A549 (cell line): ENCODE measurements around the gene FNDC10. TPM values are rescaled to one million over a fixed set of nuclear protein-coding genes. Genes with fewer than 3 reads are reported as not detected.

Experiments
- ATAC-seq, 2 experiments: fragments of 200-7000 bp in 1 of 2; fragments of >200 bp in 1 of 2; cut with Nextera tagmentation in 1 of 2; cut with Tn5 transposase in 1 of 2; 3 replicates each; pipeline versions ENCODE4 v1.8.0 to v1.9.1; 2018 to 2020; ENCODE audit warnings: mild to moderate bottlenecking in 1 of 2, moderate library complexity in 1 of 2
- CTCF ChIA-PET: fragments of 300-600 bp; sonication (Branson Sonifier 250); formaldehyde crosslinking; extraction: SDS; loops from one replicate; lab custom pipeline; 2021; ENCODE audit warnings: antibody characterized with exemption, inconsistent platforms; lab: Yijun Ruan, JAX
- POLR2A ChIA-PET: fragments of 350-600 bp; formaldehyde crosslinking; extraction: SDS; loops from one replicate; lab custom pipeline; 2021; ENCODE audit warnings: antibody characterized with exemption, inconsistent platforms; lab: Yijun Ruan, JAX
- DNase-seq, 2 experiments: peaks; one replicate each; pipeline versions ENCODE4 v3.0.0 to v3.0.0-alpha.2; 2011 to 2016; ENCODE audit warnings: low read depth in 1 of 2, low spot score in 1 of 2
- FAIRE-seq: peaks from 2 replicates; lab custom pipeline; 2011; peaks lifted over from hg19 to GRCh38; lab: Jason Lieb, UNC
- H3K27ac ChIP-seq, 2 experiments: fragments of >200 bp; sonication (Bioruptor Twin); formaldehyde crosslinking; 3 replicates each; pipeline ENCODE4 v1.5.1; 2016 to 2017
- H3K4me1 ChIP-seq: fragments of >200 bp; sonication (Bioruptor Twin); formaldehyde crosslinking; 3 replicates; pipeline ENCODE4 v1.6.1; 2016
- H3K4me2 ChIP-seq: fragments of >200 bp; sonication (Bioruptor Twin); formaldehyde crosslinking; 3 replicates; pipeline ENCODE4 v1.6.1; 2016
- H3K4me3 ChIP-seq: fragments of >200 bp; sonication (Bioruptor Twin); formaldehyde crosslinking; 3 replicates; pipeline ENCODE4 v1.5.1; 2016
- H3K9me3 ChIP-seq: fragments of >200 bp; sonication (Bioruptor Twin); formaldehyde crosslinking; 3 replicates; pipeline ENCODE4 v1.6.1; 2016
- BCL3 ChIP-seq: fragments of >200 bp; sonication (Bioruptor Twin); formaldehyde crosslinking; IDR thresholded peaks from 3 replicates; pipeline ENCODE4 v1.6.1; 2016
- CHD2 ChIP-seq: fragments of 150-350 bp; IDR thresholded peaks from 2 replicates; pipeline ENCODE4 v1.6.1; 2014; ENCODE audit warnings: low read length; ENCODE audit not compliant: partially characterized antibody
- CHD4 ChIP-seq: fragments of 200-600 bp; sonication (generic); IDR thresholded peaks from 2 replicates; pipeline ENCODE4 v1.6.1; 2016; ENCODE audit warnings: antibody characterized with exemption, mild to moderate bottlenecking, borderline replicate concordance
- EHF ChIP-seq: fragments of 250-450 bp; sonication (Bioruptor Pico); IDR thresholded peaks from 2 replicates; pipeline ENCODE4 v1.5.0; 2020; ENCODE audit warnings: mild to moderate bottlenecking
- ESRRA ChIP-seq: fragments of 150-350 bp; IDR thresholded peaks from 2 replicates; pipeline ENCODE4 v1.6.1; 2014; ENCODE audit warnings: mild to moderate bottlenecking, low read length, borderline replicate concordance
- FOSB ChIP-seq: fragments of 250-450 bp; sonication (Bioruptor Pico); IDR thresholded peaks from 2 replicates; pipeline ENCODE4 v1.5.0; 2020; ENCODE audit warnings: mild to moderate bottlenecking, moderate library complexity
- FOXS1 ChIP-seq: fragments of 250-450 bp; sonication (Bioruptor Pico); IDR thresholded peaks from 2 replicates; pipeline ENCODE4 v1.5.0; 2020; ENCODE audit warnings: mild to moderate bottlenecking, moderate library complexity
- HEYL ChIP-seq: fragments of 250-450 bp; sonication (Bioruptor Pico); IDR thresholded peaks from 2 replicates; pipeline ENCODE4 v1.8.0; 2021; ENCODE audit warnings: mild to moderate bottlenecking, moderate library complexity
- HOXA7 ChIP-seq: fragments of 250-450 bp; sonication (Bioruptor Pico); IDR thresholded peaks from 2 replicates; pipeline ENCODE4 v1.5.0; 2020; ENCODE audit warnings: mild to moderate bottlenecking, moderate library complexity
- PBX3 ChIP-seq: IDR thresholded peaks from 2 replicates; pipeline ENCODE4 v1.6.1; 2012
- POLR2AphosphoS2 ChIP-seq: conservative IDR thresholded peaks from 2 replicates; pipeline ENCODE4 v1.6.1; 2012; ENCODE audit warnings: low read length, improper control_type of control experiment, inconsistent platforms
- RCOR1 ChIP-seq: fragments of 150-350 bp; IDR thresholded peaks from 2 replicates; pipeline ENCODE4 v1.6.1; 2014; ENCODE audit warnings: antibody characterized with exemption, low read length, low read depth
- RNF2 ChIP-seq: fragments of 200-600 bp; sonication (generic); IDR thresholded peaks from 2 replicates; pipeline ENCODE4 v1.6.1; 2016; ENCODE audit warnings: low read depth, mild to moderate bottlenecking, antibody characterized with exemption, moderate library complexity, borderline replicate concordance
- SREBF2 ChIP-seq: fragments of 450-650 bp; IDR thresholded peaks from 2 replicates; pipeline ENCODE4 v1.6.1; 2014; ENCODE audit warnings: mild to moderate bottlenecking, moderate library complexity
- TFCP2L1 ChIP-seq: fragments of 250-450 bp; sonication (Bioruptor Pico); IDR thresholded peaks from 2 replicates; pipeline ENCODE4 v1.5.0; 2021; ENCODE audit warnings: mild to moderate bottlenecking
- WGBS: methylation state at CpG from one replicate; pipeline ENCODE4 v1.1.6; 2017; ENCODE audit errors: missing lambda C conversion rate; 5-methylcytosine and 5-hydroxymethylcytosine counted together
- polyA plus RNA-seq, 4 experiments: library from polyadenylated mRNA; depleted of rRNA in 3 of 4; stranded (reverse); fragments of >200 nt; fragmentation: RNase III in 1 of 4; extraction: RNeasy Plus Mini Kit Qiagen cat#74134 plus additional on column Dnase treatment in 1 of 4; gene quantifications; 2 replicates in 3 of 4; 3 replicates in 1 of 4; pipeline ENCODE4 v1.2.3, GENCODE V29; 2011 to 2017

The FNDC10 gene
- polyA plus RNA-seq, 2 of the 4 experiments (the other 2 are of a cell fraction), result 0.56 to 4.0 TPM

- ATAC-seq, result no peak
- ChIA-PET CTCF (no interaction called here), POLR2A (no interaction called here)
- no peaks in the 10 kb centered on the region for H3K9me3 ChIP-seq
- DNase-seq, result no peak
- no peak for TF ChIP-seq POLR2AphosphoS2
- no peak for TF ChIP-seq FOSB (CRISPR knock-in tag)
- no peak for TF ChIP-seq RNF2
- no peak for TF ChIP-seq ESRRA
- no peak for TF ChIP-seq HOXA7
- TF ChIP-seq RCOR1, result no peak
- no peak for TF ChIP-seq SREBF2
- TF ChIP-seq BCL3, result no peak
- no peak overlapping the region for H3K27ac ChIP-seq
- H3K4me3 ChIP-seq, result no peak overlapping the region
- no peak overlapping the region for H3K4me2 ChIP-seq
- H3K4me1 ChIP-seq, result no peaks in the 10 kb centered on the region
- WGBS, result 89% methylated on average over 17 of the region's 17 CpGs
- no peak for FAIRE-seq
Observed at GRCh38 chr1:1622788-1623094, 22.8 kb upstream of the FNDC10 start.

- no peak for FAIRE-seq
- TF ChIP-seq FOXS1 (CRISPR knock-in tag) (no peak), EHF (CRISPR knock-in tag) (no peak), TFCP2L1 (CRISPR knock-in tag) (no peak), HEYL (no peak), CHD2 (no peak), CHD4 (no peak)
- TF ChIP-seq, all 56 proteins: peak for 0
- H3K9me3 ChIP-seq, result no peaks in the 10 kb centered on the region
- DNase-seq (no peak), ATAC-seq (no peak)
- H3K27ac ChIP-seq, result no peak overlapping the region
- ChIA-PET CTCF (interaction anchor here (0.5 kb wide), 1 partner anchor 31 kb away, joined by 3 read pairs; no protein-coding TSS in a partner anchor), POLR2A (no interaction called here)
- no peak overlapping the region for H3K4me2 ChIP-seq
- WGBS, result 56% methylated on average over 11 of the region's 21 CpGs
- no peak overlapping the region for H3K4me3 ChIP-seq
- H3K4me1 ChIP-seq, result no peaks in the 10 kb centered on the region
Observed at GRCh38 chr1:1622010-1622787, 22.3 kb upstream of the FNDC10 start.

- DNase-seq (no peak), FAIRE-seq (no peak), ATAC-seq (no peak)
- Histone ChIP-seq H3K4me3 (no peak overlapping the region), H3K4me2 (no peak overlapping the region), H3K9me3 (no peaks in the 10 kb centered on the region), H3K4me1 (0 out of 3 replicates have a peak, but pooled peaks cover 5% of the 10 kb centered on the region), H3K27ac (no peak overlapping the region)
- ChIA-PET CTCF (interaction anchor here (0.5 kb wide), 1 partner anchor 32 kb away, joined by 3 read pairs; no protein-coding TSS in a partner anchor), POLR2A (no interaction called here)
- 87% methylated on average over 10 of the region's 31 CpGs for WGBS
- no peak for TF ChIP-seq PBX3
Observed at GRCh38 chr1:1621173-1622009, 21.5 kb upstream of the FNDC10 start.
